DND-41 (cell line): ENCODE data around the gene RABL6.
"Not testable (repeated sequence)": the region's sequence is repeated elsewhere in the genome, so short reads cannot be mapped to it uniquely, and the experiment has no call there.

Experiments
- ATAC-seq: fragments of 200-7000 bp; cut with Tn5 transposase; 3 replicates; pipeline ENCODE4 v1.9.1; 2021; ENCODE audit warnings: low read depth; ENCODE audit not compliant: insufficient read depth
- DNase-seq: peaks from one replicate; pipeline ENCODE4 v3.0.0-alpha.2; 2020
- H2AFZ ChIP-seq: 2 replicates; pipeline ENCODE4 v1.6.0; 2012; ENCODE audit warnings: low read depth, low read length
- H3K27ac ChIP-seq: 2 replicates; pipeline ENCODE4 v1.5.1; 2012; ENCODE audit warnings: low read length, inconsistent platforms
- H3K27me3 ChIP-seq: fragments of 200-600 bp; sonication (generic); 2 replicates; pipeline ENCODE4 v1.6.0; 2012; ENCODE audit warnings: low read length, mild to moderate bottlenecking, inconsistent platforms; ENCODE audit not compliant: insufficient read depth, poor library complexity
- H3K36me3 ChIP-seq: 2 replicates; pipeline ENCODE4 v1.5.1; 2012; ENCODE audit warnings: low read length, inconsistent platforms; ENCODE audit not compliant: insufficient read depth
- H3K4me1 ChIP-seq: 2 replicates; pipeline ENCODE4 v1.5.1; 2012; ENCODE audit warnings: mild to moderate bottlenecking, low read length; ENCODE audit not compliant: insufficient read depth
- H3K4me2 ChIP-seq: 2 replicates; pipeline ENCODE4 v1.6.0; 2012; ENCODE audit warnings: mild to moderate bottlenecking, moderate library complexity, low read length, inconsistent platforms; ENCODE audit not compliant: insufficient read depth
- H3K4me3 ChIP-seq, 2 experiments: fragments of 200-600 bp in 1 of 2; shearing (Covaris generic) in 1 of 2; 2 replicates each; pipeline ENCODE4 v1.5.1; 2012 to 2016; ENCODE audit warnings: inconsistent platforms in 2 of 2, low read length in 2 of 2, mild to moderate bottlenecking in 2 of 2, low read depth in 1 of 2, moderate library complexity in 1 of 2
- H3K79me2 ChIP-seq: 2 replicates; pipeline ENCODE4 v1.6.0; 2012; ENCODE audit warnings: low read length, inconsistent platforms; ENCODE audit not compliant: insufficient read depth
- H3K9ac ChIP-seq: 2 replicates; pipeline ENCODE4 v1.6.0; 2012; ENCODE audit warnings: low read depth, mild to moderate bottlenecking, inconsistent platforms, low read length, moderate library complexity
- H3K9me3 ChIP-seq: 2 replicates; pipeline ENCODE4 v1.5.1; 2012; ENCODE audit warnings: low read length, moderate library complexity, mild to moderate bottlenecking, inconsistent platforms; ENCODE audit not compliant: insufficient read depth, severe bottlenecking
- H4K20me1 ChIP-seq: 2 replicates; pipeline ENCODE4 v1.6.0; 2012; ENCODE audit warnings: low read length; ENCODE audit not compliant: insufficient read depth
- EZH2 ChIP-seq: IDR thresholded peaks from 3 replicates; pipeline ENCODE4 v1.6.1; 2012; ENCODE audit warnings: borderline replicate concordance, low read depth, mild to moderate bottlenecking, moderate library complexity, low read length, inconsistent platforms; ENCODE audit not compliant: severe bottlenecking
- TF ChIP-seq, protein P1 (sequence below): IDR thresholded peaks from 2 replicates; pipeline ENCODE4 v1.5.1; 2012; ENCODE audit warnings: borderline replicate concordance, low read length, moderate library complexity, mild to moderate bottlenecking; ENCODE audit not compliant: poor library complexity, severe bottlenecking; ENCODE audit errors: extremely low read depth

Gene RABL6

DNA sequence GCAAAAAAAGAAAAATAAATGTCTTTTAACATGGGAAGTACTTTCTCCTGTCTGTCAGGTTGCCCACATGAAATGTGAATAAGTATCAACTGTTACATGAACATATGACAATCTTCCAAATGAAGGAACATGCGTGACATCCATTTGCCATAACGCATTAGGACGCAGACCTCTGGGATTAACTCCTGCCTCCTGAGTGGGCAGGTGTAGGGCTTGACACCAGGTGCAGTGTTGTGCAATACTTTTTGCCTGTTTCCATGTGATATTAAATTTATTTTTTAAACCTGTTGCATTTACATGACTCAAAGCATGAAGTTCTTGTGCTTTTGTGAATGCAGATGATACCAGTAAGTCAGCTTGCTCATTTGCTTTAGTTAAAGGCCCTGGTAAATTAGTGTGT lies 25.3 kb upstream of the RABL6 start:
- H3K27ac ChIP-seq = no peak overlapping the region
- ATAC-seq = no peak
- no peak overlapping the region for H2AFZ ChIP-seq
- H3K4me1 ChIP-seq = peaks cover 2% of the 10 kb centered on the region
- no peak for DNase-seq
- H4K20me1 ChIP-seq = no peaks in the 10 kb centered on the region
- no peaks in the 10 kb centered on the region for H3K9me3 ChIP-seq
- H3K9ac ChIP-seq = no peak overlapping the region
- no peaks in the 10 kb centered on the region for H3K36me3 ChIP-seq
- no peak overlapping the region for H3K4me3 ChIP-seq
- no peak for TF ChIP-seq EZH2
- TF ChIP-seq, protein P1, sequence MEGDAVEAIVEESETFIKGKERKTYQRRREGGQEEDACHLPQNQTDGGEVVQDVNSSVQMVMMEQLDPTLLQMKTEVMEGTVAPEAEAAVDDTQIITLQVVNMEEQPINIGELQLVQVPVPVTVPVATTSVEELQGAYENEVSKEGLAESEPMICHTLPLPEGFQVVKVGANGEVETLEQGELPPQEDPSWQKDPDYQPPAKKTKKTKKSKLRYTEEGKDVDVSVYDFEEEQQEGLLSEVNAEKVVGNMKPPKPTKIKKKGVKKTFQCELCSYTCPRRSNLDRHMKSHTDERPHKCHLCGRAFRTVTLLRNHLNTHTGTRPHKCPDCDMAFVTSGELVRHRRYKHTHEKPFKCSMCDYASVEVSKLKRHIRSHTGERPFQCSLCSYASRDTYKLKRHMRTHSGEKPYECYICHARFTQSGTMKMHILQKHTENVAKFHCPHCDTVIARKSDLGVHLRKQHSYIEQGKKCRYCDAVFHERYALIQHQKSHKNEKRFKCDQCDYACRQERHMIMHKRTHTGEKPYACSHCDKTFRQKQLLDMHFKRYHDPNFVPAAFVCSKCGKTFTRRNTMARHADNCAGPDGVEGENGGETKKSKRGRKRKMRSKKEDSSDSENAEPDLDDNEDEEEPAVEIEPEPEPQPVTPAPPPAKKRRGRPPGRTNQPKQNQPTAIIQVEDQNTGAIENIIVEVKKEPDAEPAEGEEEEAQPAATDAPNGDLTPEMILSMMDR = no peak
- no peak overlapping the region for H3K4me2 ChIP-seq
- peaks cover 12% of the 10 kb centered on the region for H3K27me3 ChIP-seq
- no peaks in the 10 kb centered on the region for H3K79me2 ChIP-seq

DNA sequence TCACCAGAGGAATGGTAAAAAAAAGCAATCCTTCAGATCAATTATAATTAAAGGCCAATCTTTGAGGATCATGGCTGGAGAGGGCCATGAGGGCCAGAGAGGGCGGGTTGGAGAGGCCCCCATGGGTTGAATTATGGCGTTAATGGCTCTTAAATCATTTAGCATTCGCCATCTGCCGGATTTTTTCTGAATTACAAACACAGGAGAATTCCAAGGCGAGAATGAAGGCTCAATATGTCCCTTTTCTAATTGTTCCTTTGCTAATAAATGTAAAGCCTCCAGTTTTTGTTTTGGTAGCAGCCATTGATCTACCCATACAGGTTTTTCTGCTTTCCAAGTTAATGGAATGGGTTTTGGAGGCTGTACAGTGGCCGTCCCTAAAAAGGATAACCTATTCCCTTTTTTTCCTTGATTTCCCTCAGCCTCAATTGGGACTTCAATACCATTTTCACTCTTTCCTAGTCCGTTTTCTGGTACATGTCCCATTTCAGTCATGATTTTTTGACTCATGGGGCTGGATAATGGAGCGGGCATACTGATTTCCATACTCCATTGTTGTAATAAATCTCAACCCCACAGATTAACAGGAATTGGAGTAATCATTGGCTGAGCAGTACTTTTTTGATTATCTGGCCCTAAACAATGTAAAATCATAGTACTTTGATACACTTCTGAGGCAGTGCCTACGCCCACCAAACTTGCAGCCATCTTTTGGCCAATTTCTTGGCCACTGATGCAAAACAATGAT lies 23.3 kb upstream of the RABL6 start:
- Histone ChIP-seq H3K4me2 (no peak overlapping the region), H3K4me1 (peaks cover 8% of the 10 kb centered on the region), H3K9me3 (no peaks in the 10 kb centered on the region), H3K27ac (no peak overlapping the region), H3K4me3 (no peak overlapping the region), H2AFZ (no peak overlapping the region), H3K9ac (no peak overlapping the region), H3K27me3 (peaks cover 5% of the 10 kb centered on the region), H3K36me3 (no peaks in the 10 kb centered on the region), H3K79me2 (no peaks in the 10 kb centered on the region), H4K20me1 (no peaks in the 10 kb centered on the region)
- no peak for ATAC-seq
- DNase-seq = no peak
- no peak for TF ChIP-seq EZH2
- TF ChIP-seq, protein P1 = peak; percentile 34

DNA sequence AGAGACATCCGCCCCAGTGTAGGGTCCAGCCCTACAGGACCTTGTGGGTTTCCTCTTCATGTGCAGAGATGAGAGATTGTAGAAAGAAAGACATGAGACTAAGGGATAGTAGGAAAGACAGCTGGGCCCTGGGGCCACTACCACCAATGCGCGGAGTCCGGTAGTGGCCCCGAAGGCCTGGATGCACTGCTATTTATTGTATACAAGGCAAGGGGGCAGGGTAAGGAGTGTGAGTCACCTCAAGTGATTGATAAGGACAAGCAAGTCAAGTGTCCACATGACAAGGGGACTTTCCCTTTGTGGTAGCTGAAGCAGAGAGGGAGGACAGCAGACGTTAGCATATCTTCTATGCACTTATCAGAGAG lies 22.8 kb upstream of the RABL6 start:
- ATAC-seq (no peak), DNase-seq (no peak)
- no peak overlapping the region for H3K27ac ChIP-seq
- H2AFZ ChIP-seq = no peak overlapping the region
- H3K27me3 ChIP-seq = peaks cover 2% of the 10 kb centered on the region
- H3K4me1 ChIP-seq = peaks cover 9% of the 10 kb centered on the region
- TF ChIP-seq, protein P1 = no peak
- no peak for TF ChIP-seq EZH2
- H3K9me3 ChIP-seq = no peaks in the 10 kb centered on the region
- no peaks in the 10 kb centered on the region for H3K36me3 ChIP-seq
- no peak overlapping the region for H3K9ac ChIP-seq
- H4K20me1 ChIP-seq = no peaks in the 10 kb centered on the region
- H3K79me2 ChIP-seq = no peaks in the 10 kb centered on the region
- no peak overlapping the region for H3K4me3 ChIP-seq
- no peak overlapping the region for H3K4me2 ChIP-seq

DNA sequence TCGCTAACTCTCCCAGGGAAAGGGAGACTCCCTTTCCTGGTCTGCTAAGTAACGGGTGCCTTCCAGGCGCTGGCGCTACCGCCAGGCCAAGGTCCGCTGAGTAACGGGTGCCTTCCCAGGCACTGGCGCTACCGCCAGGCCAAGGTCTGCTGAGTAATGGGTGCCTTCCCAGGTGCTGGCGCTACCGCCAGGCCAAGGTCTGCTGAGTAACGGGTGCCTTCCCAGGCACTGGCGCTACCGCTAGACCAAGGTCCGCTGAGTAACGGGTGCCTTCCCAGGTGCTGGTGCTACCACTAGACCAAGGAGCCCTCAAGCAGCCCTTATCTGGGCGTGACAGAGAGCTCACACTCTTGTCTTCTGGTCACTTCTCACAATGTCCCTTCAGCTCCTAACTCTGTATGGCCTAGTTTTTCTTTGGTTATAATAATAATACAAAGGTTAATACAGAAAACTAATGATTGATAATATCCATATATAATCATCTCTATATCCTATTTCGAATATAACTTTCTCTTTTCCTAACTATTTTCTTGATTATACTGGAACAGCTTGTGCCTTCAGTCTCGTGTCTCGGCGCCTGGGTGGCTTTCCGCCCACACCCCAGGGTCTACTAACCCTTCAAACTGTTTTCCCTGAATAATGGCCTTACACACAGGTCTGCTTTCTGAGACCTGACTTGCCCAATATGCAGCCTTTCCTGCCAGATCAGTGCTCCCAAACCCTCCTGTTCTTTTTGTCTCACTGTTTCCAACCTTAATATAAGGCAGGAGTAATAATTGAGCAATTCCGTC lies 22.0 kb upstream of the RABL6 start:
- not testable (repeated sequence) for H4K20me1 ChIP-seq, H3K36me3 ChIP-seq, H3K27me3 ChIP-seq, H3K9me3 ChIP-seq, H3K4me2 ChIP-seq, ATAC-seq, DNase-seq, H2AFZ ChIP-seq, H3K27ac ChIP-seq, H3K9ac ChIP-seq, H3K4me3 ChIP-seq, H3K79me2 ChIP-seq
- peaks cover 16% of the 10 kb centered on the region for H3K4me1 ChIP-seq
